ENCODE results near the gene PIP5K1B.

DNA sequence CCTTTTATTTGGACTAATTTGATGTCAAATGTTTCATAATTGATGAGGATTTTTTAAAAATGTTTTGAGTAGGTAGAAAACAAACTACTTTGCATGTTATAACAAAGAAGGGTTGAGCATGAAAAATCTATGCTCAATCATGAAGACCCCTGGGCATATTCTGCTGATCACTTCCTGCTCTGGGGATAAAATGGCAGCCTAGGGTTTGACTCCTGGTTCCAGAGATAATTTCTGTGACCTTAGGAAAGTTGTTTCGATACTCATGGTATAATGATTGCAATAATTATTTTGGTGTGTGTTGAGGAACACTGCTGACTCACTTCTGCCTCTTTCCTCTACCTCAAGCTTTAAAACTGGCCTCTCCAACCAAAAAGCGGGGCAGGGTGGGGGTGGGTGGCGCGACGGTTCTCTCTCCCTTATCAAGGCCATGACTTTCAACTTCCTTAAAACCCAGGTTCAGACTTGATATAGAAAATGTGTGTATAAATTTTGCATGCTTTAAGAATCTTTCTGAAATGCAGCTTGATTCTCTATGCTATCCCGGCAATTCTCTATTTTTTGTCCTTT, 6.0 kb upstream of the PIP5K1B start:
- TF ChIP-seq YY1 (IDR thresholded peaks at IDR 0.05; ENCODE audit: insufficient read depth, insufficient read length): no peak
- no peak for TF ChIP-seq ZNF274 (IDR thresholded peaks at IDR 0.05; ENCODE audit: low read depth, low read length)

Data from NT2/D1 (cell line).